ENCODE measurements around the gene STK11IP. TPM values are rescaled to one million over a fixed set of nuclear protein-coding genes. Genes with fewer than 3 reads are reported as not detected.
"Not testable (repeated sequence)": the region's sequence is repeated elsewhere in the genome, so short reads cannot be mapped to it uniquely, and the experiment has no call there.

The STK11IP gene
- total RNA-seq, 2 experiments from 2014 or later = 28.4 to 31.5 TPM

GRCh38 chr2:219651656-219652055 lies 54.0 kb downstream of the STK11IP start:
- H3K4me3 Mint-ChIP-seq; DNase-seq; POLR2A ChIA-PET; H3K4me1 Mint-ChIP-seq; H3K9me3 Mint-ChIP-seq; H3K36me3 Mint-ChIP-seq (ENCODE audit: low read depth); H3K27ac Mint-ChIP-seq: not testable (repeated sequence)
- CTCF ChIA-PET = interaction anchor here (1.1 to 1.6 kb wide), 3 partner anchors 9 to 91 kb away, joined by 3 read pairs; no protein-coding TSS in a partner anchor
- peaks cover 26% of the 10 kb centered on the region for H3K27me3 Mint-ChIP-seq

GRCh38 chr2:219656526-219656925 lies 58.9 kb downstream of the STK11IP start:
- Mint-ChIP-seq H3K27me3 (peaks cover 36% of the 10 kb centered on the region), H3K4me3 (no peak overlapping the region), H3K27ac (no peak overlapping the region), H3K36me3 (ENCODE audit: low read depth) (no peaks in the 10 kb centered on the region), H3K9me3 (no peaks in the 10 kb centered on the region), H3K4me1 (no peaks in the 10 kb centered on the region)
- no peak for DNase-seq
- ChIA-PET POLR2A (no interaction called here), CTCF (no interaction called here)

GRCh38 chr2:219658196-219658846 lies 60.7 kb downstream of the STK11IP start:
- ChIA-PET CTCF (interaction anchor here (1.4 kb wide), 1 partner anchor 31 kb away, joined by 3 read pairs; no protein-coding TSS in a partner anchor), POLR2A (no interaction called here)
- no peak for DNase-seq
- Mint-ChIP-seq H3K27me3 (peaks cover 35% of the 10 kb centered on the region), H3K4me1 (no peaks in the 10 kb centered on the region), H3K4me3 (no peak overlapping the region), H3K27ac (no peak overlapping the region), H3K9me3 (no peaks in the 10 kb centered on the region), H3K36me3 (ENCODE audit: low read depth) (no peaks in the 10 kb centered on the region)

GRCh38 chr2:219658874-219659273 lies 61.2 kb downstream of the STK11IP start:
- H3K4me3 Mint-ChIP-seq = no peak overlapping the region
- no peak overlapping the region for H3K27ac Mint-ChIP-seq
- H3K4me1 Mint-ChIP-seq = no peaks in the 10 kb centered on the region
- H3K27me3 Mint-ChIP-seq = peaks cover 30% of the 10 kb centered on the region
- no peaks in the 10 kb centered on the region for H3K9me3 Mint-ChIP-seq
- ChIA-PET CTCF (interaction anchor here (0.6 to 1.4 kb wide), 2 partner anchors 30 to 364 kb away, joined by 3 read pairs; no protein-coding TSS in a partner anchor), POLR2A (no interaction called here)
- no peaks in the 10 kb centered on the region for H3K36me3 Mint-ChIP-seq (ENCODE audit: low read depth)
- no peak for DNase-seq

GRCh38 chr2:219661197-219661954 lies 63.7 kb downstream of the STK11IP start:
- ChIA-PET POLR2A (no interaction called here), CTCF (no interaction called here)
- Mint-ChIP-seq H3K4me1 (no peaks in the 10 kb centered on the region), H3K36me3 (ENCODE audit: low read depth) (no peaks in the 10 kb centered on the region), H3K4me3 (no peak overlapping the region), H3K27ac (no peak overlapping the region), H3K9me3 (no peaks in the 10 kb centered on the region), H3K27me3 (peaks cover 23% of the 10 kb centered on the region)
- DNase-seq = no peak

- DNase-seq = no peak
- H3K9me3 Mint-ChIP-seq = no peaks in the 10 kb centered on the region
- CTCF ChIA-PET = no interaction called here
- no peak overlapping the region for H3K4me3 Mint-ChIP-seq
- H3K27ac Mint-ChIP-seq = no peak overlapping the region
- H3K36me3 Mint-ChIP-seq (ENCODE audit: low read depth) = no peaks in the 10 kb centered on the region
- POLR2A ChIA-PET = no interaction called here
- H3K27me3 Mint-ChIP-seq = peaks cover 18% of the 10 kb centered on the region
- no peaks in the 10 kb centered on the region for H3K4me1 Mint-ChIP-seq
Observed at GRCh38 chr2:219661955-219662395, 64.3 kb downstream of the STK11IP start.

- no peak overlapping the region for H3K27ac Mint-ChIP-seq
- no peaks in the 10 kb centered on the region for H3K9me3 Mint-ChIP-seq
- DNase-seq = no peak
- ChIA-PET POLR2A (no interaction called here), CTCF (no interaction called here)
- no peaks in the 10 kb centered on the region for H3K36me3 Mint-ChIP-seq (ENCODE audit: low read depth)
- H3K4me3 Mint-ChIP-seq = no peak overlapping the region
- H3K4me1 Mint-ChIP-seq = no peaks in the 10 kb centered on the region
- peaks cover 13% of the 10 kb centered on the region for H3K27me3 Mint-ChIP-seq
Observed at GRCh38 chr2:219662566-219662965, 64.9 kb downstream of the STK11IP start.

- POLR2A ChIA-PET = no interaction called here
- H3K4me1 Mint-ChIP-seq = no peaks in the 10 kb centered on the region
- no peaks in the 10 kb centered on the region for H3K36me3 Mint-ChIP-seq (ENCODE audit: low read depth)
- H3K4me3 Mint-ChIP-seq = no peak overlapping the region
- no peak for DNase-seq
- CTCF ChIA-PET = no interaction called here
- no peaks in the 10 kb centered on the region for H3K9me3 Mint-ChIP-seq
- H3K27me3 Mint-ChIP-seq = peaks cover 11% of the 10 kb centered on the region
- no peak overlapping the region for H3K27ac Mint-ChIP-seq
Observed at GRCh38 chr2:219663116-219663762, 65.6 kb downstream of the STK11IP start.

- Mint-ChIP-seq H3K36me3 (ENCODE audit: low read depth) (no peaks in the 10 kb centered on the region), H3K4me1 (no peaks in the 10 kb centered on the region), H3K27me3 (peaks cover 9% of the 10 kb centered on the region), H3K4me3 (no peak overlapping the region), H3K27ac (no peak overlapping the region), H3K9me3 (no peaks in the 10 kb centered on the region)
- ChIA-PET CTCF (no interaction called here), POLR2A (no interaction called here)
- DNase-seq = no peak
Observed at GRCh38 chr2:219664041-219664440, 66.4 kb downstream of the STK11IP start.

GRCh38 chr2:219664944-219665343 lies 67.3 kb downstream of the STK11IP start:
- no peak for DNase-seq
- Mint-ChIP-seq H3K4me1 (no peaks in the 10 kb centered on the region), H3K9me3 (no peaks in the 10 kb centered on the region), H3K27me3 (peaks cover 7% of the 10 kb centered on the region), H3K36me3 (ENCODE audit: low read depth) (no peaks in the 10 kb centered on the region), H3K27ac (no peak overlapping the region), H3K4me3 (no peak overlapping the region)
- CTCF ChIA-PET = no interaction called here
- POLR2A ChIA-PET = no interaction called here

GRCh38 chr2:219665926-219666325 lies 68.3 kb downstream of the STK11IP start:
- ChIA-PET CTCF (no interaction called here), POLR2A (no interaction called here)
- Mint-ChIP-seq H3K9me3 (no peaks in the 10 kb centered on the region), H3K27ac (no peak overlapping the region), H3K4me1 (no peaks in the 10 kb centered on the region), H3K4me3 (no peak overlapping the region), H3K27me3 (peaks cover 5% of the 10 kb centered on the region), H3K36me3 (ENCODE audit: low read depth) (no peaks in the 10 kb centered on the region)
- DNase-seq = no peak

All from activated CD4-positive, alpha-beta memory T cell treated with anti-CD3 and anti-CD28 coated beads, Interleukin-2, amount 10 ng/mL, durations not matched to agents 7 days and 5 days (primary cell).